Ecto neural progenitor cell (in vitro differentiated cells): ENCODE measurements around the gene SPTSSA.
"Not testable (repeated sequence)": the region's sequence is repeated elsewhere in the genome, so short reads cannot be mapped to it uniquely, and the experiment has no call there.

Experiments
- DNase-seq: peaks from one replicate; pipeline ENCODE4 v3.0.0-alpha.2; 2018; ENCODE audit warnings: low spot score

SPTSSA gene

DNA sequence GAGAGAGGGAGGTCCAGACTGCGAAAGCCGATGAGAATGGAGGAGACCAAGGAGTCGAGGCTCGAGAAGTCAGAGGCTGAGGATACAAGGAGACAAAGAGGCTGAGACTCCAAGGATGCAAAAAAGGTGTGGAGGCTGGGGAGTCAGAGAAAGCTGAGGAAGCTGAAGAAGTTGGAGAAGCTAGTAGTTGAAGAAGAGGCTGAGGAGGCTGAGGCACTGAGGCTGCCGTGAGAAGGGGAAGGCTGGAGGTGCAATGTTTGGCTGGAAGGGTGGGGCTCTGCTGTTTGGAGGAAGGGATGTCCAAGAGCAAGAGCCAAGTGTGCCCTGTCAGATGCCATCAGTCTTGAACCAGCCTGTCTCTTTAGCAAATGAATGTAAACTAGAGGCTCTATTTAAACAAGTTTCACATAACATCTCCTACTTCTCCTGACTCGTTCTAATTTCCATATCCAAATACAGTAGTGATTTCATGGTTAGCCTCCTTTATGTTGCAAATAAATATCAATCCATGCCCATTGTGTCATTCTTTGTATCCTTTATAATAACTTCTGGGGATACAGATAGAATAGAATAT is 10.8 kb upstream of the SPTSSA start:
- no peak for DNase-seq

DNA sequence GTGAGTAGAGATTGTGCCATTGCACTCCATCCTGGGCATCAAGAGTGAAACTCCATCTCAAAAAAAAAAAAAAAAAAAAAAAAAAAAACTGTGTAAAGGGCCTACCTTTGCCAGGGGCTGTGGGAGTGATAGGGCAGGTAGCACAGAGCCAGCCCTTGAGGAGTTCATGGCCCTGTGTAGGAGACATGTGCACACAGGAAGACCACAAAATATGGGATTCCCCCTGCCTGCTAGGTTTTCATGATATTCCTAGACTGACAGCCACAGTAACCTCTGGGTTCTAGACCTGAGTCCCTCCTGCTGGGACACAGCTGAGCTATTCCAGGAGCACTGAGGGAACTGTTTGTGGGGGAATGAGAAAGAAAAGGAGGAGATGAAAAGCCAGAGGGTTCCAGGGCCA is 8.3 kb upstream of the SPTSSA start:
- DNase-seq = no peak

DNA sequence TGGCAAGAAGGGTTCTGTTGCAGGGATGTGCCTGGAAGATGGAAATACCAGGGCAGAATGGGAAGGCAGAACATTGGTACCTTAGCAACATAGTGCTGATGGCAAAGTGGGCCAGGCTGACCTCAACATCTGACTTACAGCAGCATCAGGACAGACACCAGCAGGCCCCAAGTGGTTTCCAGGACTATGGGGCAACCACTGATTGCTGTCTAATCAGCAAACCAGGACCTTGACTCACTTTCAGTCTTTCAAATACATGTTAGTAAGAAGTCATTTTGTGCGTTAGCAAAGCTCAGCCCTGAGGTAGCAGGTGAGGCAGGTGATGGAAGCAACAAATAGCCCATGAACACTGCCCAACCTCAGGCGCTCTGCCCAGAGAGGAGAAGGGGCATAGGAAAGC is 4.7 kb upstream of the SPTSSA start:
- no peak for DNase-seq

DNA sequence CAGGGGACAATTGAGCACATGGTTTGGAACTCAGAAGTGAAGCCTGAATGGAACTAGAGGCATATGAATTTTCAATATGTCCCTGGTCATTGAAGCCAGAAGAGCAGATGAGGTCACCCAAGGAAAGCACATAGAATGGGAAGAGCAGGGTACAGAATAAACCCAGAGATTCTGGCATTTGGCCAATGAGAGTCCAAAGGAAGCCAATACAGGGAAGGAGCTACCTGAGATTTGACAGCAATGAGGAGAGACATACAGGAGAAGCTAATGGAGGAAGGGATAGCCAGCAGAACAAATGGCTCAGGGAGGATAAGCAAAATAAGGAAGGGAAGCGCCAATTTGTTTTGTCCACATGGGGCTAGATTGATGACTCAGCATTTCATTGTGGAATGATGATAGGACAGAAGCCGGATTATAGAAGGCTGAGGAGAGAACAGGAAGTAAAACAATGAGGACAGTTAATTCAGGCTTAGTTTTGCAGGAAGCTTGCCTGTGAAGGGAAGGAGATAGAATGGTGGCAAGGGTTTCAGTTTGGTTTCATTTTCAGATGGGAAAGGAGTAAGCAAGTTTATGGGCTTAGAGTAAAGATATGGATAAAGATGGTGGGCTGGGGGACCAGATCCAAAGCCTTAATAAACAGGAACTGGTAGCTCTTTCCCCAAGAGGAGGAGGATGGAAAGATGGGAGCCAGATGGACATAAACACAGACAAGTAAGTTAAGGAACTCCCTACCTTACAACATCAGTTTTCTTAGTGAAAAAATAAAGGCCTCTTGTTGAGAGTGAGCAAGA is 3.2 kb upstream of the SPTSSA start:
- DNase-seq = no peak

DNA sequence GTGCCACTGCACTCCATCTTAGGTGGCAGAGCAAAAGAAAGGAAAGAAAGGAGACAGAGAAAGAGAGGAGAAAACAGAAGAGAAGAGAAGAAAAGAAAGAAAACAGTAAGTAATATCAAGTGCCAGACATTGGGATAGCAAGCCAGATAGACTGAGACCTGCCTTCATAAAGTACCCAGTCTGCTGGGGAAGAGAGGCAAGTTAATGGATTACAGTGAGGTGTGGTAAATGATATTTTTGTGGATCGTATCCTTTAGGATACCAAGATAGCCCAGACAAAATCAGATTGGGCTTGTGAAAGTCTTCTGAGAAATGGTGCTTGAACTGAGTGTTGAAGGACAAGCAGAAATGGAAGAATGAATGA is 1.5 kb upstream of the SPTSSA start:
- DNase-seq = no peak

DNA sequence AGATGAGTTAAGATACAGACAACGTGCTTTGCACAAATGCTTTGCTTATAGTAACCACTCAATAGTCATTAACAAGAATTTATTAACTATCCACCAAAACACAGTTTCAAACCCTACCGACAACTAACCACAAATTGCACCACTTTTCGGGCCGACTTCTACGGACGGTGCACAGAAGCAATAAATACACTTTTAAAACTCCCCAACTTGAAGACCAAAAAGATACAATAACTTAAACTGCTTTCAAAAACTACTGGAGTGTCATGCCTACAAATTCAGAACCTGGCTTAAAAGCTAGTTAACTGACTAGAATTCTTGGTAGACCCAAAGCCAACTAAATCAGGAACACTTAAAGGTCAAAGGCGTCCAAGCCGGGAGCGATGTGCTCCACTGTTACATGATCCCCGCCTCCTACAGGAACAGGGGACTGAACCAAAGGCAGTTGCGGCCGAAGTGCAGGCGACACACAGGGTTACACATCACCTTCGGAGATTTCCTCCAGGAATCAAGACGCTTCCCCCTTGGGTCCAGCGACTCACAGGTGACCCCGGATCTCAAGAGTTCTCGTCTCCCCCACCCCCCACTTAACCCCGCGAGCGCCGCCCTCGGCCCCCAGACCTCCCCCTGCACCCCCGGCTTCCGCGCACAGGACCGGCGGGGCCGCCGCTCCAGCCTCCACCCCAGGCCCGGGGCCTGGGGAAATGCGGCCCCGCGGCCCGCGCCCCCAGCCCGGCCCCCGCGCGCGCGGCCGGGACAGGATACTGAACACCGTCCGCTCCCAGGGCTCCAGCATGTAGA is 507 bp downstream of the SPTSSA start:
- peak; percentile 73 for DNase-seq

DNA sequence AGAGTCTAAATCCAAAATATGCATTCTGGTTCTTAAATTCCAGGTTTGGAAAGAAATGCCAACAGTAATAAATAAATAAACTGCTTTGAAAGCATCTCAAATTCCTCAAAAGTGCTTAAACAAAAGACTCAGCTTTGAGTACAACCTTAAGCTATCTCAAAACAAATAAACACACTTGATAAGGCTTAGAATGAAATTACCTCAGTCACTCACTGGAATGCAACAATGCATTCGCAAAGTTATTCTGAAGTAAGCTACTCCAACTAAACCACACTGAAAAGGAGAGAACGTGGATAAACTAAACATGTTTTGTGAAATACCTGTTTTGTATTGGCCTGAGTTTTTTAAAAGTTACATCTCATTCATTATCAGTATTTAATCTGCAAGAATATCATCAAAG is 1.2 kb downstream of the SPTSSA start:
- no peak for DNase-seq

DNA sequence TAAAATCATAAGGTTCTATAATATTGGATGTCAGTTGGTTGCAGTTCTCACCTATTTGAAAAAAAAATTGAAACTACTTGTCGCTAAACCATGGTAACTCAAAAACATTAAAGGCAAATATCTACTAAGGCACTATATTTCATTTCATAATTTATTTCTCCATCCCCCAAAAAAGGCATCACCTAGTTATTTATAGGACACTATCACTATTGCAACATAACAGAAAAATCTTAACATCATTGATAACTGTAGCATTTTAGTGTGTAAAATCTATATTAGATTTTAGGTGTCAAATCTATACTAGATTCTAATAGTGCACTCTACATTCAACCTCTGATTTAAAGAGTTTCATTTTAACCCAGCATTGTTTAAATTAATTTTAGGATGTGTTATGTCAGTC is 1.7 kb downstream of the SPTSSA start:
- DNase-seq = no peak

DNA sequence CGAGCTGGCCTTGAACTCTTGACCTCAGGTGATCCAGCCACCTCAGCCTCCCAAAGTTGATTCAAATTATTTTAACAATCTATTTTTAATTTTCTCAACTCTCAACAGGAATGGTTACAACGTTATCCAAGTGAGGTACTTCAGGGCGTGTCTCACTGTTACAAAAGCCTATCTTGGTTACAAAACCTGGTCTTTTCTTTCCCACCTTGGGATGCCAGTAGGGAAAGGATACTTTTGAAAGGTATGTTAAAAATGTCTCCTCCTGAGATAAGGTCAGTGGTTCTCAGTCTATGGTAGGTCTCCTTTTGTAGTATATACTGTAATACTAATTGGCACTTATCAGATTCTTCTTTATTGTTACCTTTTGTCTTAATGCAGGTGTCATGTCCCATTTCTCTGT is 4.9 kb downstream of the SPTSSA start:
- DNase-seq = no peak

DNA sequence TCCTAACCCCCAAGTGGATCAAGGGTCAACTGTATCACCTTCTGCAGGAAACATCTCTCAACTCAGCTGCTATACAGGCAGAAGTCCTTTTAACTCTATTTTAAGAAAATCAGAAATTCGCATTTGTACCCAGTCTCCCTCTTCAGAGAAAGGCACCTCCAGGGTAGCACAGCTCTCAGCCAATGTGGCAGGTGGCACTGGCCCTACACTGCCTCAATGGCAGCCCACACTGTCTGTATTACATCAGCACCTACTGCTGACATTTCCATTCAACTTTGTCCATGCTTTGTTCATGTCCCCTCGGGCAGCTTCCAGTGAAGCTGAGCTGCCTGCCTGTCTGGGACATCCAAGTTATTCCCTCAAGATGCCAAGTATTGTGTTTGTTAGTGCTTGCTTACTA is 8.8 kb downstream of the SPTSSA start:
- no peak for DNase-seq

DNA sequence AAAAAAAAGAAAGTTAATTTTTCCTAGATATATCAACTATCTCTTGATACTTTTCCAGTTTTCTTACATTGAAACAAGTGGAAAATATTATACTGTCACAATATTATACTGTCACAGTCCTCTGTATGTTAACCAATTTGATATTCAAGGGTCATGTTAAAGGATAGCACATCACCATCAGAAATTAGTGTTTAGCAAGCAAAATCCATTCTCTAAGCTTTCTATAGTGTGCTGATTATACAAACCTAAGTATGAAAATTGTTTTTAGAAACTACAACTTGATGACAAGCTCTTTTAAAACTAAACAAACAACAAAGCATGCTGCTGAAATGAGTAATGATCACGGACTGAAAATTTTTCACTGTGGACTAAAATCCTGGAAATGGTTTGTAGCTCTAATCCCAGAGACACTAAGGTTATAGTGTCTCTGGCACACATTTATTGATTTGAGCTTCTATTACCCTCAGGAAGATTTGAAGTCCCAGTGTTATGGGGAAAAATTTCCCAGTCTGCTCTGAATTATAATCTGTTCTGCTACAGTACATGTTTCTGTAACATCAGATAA is 9.7 kb downstream of the SPTSSA start:
- no peak for DNase-seq

DNA sequence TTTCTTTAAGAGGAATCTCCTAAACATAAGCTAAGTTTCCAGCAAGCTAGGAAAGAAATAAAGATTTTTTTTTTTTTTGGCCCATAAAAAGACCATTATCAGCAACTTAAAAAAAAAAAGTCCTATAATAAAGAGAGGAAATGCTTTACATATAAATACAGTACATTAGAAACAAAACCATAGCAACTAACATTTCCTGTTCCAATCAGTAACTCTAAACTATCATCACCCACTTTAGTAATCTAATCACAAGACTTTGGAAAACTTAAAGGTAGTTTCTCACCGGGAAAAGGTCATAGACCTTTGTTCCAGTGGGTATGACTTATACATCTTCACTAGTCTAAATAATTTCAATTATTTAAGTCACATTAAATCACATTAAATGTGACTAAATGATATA is 11.1 kb downstream of the SPTSSA start:
- DNase-seq = no peak

DNA sequence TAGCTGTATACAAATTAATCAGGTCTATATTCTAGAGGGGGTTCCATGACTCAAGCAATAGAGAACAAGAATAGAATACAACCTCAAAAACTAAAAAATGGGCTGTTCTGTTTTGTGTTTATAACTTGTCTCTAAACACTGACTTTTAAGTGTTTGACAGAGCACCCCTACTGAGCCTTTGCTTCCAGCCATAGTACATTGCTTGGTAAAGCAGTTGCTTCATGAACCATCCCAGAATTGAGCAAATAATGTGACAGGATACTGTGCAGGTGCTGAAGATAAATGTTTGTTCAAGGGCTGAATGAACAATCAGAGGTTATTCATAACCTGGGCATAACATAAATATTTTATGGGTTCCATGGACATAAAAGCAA is 11.5 kb downstream of the SPTSSA start:
- no peak for DNase-seq

DNA sequence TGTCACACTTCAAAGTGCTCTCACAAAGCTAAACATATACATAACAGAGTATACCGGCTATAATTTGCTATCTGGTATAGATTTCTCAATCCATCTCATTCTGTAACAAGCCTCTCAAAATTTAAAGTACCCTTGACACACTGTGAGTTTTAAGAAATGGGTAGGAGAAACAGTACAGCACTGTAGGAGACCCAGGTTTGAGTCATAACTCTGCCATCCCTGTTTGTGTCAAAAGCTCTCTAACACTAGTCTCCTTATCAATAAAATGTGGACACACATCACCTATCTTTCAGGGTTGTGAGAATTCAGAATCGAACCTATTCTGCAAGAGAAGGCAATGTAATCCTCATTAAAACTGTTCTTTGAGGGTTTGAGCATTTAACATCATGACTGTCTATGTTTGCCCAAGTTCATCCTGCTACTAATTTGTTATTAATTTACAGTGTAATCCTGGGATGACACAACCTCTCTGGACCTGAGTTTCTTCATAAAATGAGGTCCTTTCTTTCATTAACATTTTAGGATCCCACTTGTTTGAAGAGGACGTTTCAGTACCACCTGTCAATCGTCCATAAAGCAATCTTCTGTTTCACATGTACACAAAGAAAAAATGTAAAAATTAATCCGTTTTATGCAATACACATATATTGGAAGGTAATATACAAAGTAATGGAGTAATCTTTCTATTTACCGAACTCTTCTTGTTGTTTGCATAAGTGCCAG is 12.1 kb downstream of the SPTSSA start:
- no peak for DNase-seq

DNA sequence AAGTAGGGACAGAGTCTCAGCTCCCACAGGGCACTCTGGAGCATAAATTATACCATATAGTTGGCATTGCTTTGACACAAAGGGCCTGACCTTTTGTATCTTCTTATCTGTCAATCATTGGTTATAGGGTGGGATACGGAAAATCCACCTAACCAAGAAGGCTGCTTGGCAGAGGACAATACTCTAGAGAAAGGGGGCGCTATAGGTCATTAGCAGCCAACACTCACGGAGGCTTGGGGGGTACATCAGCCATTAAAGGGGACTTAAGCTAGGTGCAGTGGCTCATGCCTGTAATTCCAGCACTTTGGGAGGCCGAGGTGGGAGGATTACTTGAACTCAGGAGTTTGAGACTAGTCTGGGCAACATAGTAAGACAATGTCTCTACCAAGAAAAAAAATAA is 22.9 kb downstream of the SPTSSA start:
- DNase-seq = no peak

DNA sequence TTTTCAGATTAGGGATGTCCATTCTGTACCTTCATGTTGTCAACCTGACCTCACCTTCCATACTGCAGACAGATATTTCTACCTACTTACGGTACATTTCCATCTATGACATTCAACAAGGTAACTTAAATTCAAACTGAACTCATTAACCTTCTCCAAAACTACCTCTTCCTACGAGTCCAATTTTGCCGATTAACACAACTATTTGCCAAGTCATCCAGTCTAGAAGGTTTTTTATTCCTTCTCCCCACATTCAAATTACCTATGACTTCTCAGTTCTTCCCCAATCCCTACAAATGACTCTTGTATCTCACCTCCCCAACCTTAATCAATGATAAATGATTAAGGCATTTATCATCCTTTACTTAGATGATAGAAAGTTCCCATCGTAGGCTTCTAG is 23.6 kb downstream of the SPTSSA start:
- DNase-seq = no peak

DNA sequence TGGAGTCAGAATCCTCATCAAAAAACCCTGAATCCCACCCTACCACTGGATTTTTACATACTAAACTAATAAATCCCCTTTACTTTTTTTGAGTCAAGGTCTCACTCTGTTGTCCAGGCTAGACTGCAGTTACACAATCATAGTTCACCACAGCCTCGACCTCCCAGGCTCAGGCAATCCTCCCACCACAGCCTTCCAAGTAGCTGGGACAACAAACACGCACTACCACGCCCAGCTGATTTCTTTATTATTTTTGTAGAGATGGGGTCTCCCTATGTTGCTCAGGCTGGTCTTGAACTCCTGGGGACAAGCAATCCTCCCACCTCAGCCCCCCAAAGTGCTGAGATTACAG is 24.3 kb downstream of the SPTSSA start:
- no peak for DNase-seq

DNA sequence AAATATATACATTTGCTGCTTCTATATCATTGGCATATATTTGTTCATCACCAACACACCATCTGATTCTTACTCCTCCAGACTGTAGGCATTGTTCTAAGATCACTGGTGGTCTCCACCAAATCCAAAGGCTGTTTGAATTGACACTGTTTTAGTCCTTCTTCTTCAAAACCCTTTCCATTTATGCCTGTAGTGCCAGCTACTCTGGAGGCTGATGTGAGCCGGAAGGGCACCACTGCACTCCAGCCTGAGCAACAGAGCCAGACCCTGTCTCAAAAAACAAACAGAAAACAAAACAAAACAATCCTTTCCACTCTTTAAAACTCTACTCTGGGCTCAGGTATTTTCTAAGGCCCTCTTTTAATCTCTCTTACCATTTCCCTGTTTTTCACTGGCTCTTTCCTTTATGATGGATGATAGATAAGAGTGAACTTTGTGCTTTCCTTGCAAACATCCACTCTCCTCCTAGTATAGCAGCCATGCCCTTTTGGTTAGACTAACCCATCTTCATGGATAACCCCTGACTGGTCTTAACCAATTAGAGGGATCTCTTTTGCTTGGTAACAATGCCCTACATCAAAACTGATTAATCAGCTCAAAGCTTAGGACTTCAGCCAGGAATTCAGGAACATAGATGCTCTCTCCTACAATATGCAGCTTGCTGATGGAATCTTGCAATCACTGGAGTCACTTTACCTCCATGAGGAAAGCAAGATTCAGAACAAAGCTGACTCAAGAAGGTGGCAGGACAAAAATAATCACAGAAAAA is 24.9 kb downstream of the SPTSSA start:
- DNase-seq = no peak

DNA sequence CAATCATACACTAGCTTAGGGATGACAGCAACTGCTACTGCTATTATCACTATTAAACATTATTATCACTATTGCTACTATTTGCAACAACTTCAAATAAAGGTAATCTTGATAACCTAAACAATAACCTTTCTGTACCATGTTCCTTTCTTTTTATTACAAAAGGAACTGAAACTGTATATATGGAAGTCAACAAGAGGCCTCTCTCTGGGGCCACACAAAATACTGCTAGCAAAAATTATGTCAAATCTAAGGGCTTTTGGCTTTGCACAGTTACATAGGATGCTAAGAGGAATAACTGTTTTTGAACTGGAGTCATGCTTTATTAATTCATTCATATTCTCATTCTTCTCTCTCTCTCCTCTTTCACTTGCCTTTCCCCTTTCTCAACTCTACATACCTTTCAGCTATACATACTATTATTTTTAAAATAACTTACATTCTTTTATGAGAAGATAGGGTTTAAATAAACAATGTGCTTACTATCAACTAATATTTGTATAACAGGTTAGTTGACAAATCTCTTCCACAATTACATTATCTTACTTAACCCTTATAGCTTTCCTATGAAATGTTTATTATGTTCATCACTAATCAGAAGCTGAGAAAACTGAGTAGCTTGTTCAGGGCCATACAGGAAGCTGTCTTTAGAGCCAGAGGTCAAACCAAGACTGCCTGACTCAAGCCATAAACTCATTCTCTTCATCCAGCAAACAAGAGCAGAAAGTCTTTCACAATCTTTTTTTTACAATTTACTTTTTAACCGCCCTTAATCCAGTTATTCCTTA is 25.7 kb downstream of the SPTSSA start:
- DNase-seq = no peak

DNA sequence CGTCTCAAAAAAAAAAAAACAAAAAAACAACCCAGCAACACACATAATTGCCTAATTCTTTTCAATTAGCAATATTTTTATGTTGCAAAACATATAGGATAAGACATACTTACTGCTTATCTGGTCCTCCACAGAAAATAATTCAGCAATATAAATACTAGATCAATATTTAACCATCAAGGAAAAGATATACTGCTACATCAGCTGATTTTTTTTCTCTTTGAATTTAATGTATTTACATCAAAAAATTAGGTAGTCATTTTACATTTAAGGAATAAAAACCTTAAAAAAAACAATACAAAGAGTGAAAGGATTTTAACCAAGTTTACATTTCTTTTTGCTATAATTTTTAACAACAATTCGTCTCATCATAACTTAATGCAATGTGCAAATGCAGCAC is 28.1 kb downstream of the SPTSSA start:
- DNase-seq = no peak

DNA sequence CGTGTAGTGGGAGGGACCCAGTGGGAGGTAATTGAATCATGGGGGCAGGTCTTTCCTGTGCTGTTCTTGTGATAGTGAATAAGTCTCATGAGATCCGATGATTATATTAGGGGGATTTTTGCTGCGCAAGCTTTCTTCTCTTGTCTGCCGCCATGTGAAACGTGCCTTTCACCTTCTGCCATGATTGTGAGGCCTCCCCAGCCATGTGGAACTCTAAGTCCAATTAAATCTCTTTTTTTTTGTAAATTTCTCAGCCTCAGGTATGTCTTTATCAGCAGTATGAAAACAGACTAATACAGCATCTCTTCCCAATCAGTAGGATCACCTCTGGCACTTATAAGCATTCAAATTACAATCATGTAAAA is 34.0 kb downstream of the SPTSSA start:
- DNase-seq = not testable (repeated sequence)
